ENCODE results near the gene GPR42.

The GPR42 gene

DNA sequence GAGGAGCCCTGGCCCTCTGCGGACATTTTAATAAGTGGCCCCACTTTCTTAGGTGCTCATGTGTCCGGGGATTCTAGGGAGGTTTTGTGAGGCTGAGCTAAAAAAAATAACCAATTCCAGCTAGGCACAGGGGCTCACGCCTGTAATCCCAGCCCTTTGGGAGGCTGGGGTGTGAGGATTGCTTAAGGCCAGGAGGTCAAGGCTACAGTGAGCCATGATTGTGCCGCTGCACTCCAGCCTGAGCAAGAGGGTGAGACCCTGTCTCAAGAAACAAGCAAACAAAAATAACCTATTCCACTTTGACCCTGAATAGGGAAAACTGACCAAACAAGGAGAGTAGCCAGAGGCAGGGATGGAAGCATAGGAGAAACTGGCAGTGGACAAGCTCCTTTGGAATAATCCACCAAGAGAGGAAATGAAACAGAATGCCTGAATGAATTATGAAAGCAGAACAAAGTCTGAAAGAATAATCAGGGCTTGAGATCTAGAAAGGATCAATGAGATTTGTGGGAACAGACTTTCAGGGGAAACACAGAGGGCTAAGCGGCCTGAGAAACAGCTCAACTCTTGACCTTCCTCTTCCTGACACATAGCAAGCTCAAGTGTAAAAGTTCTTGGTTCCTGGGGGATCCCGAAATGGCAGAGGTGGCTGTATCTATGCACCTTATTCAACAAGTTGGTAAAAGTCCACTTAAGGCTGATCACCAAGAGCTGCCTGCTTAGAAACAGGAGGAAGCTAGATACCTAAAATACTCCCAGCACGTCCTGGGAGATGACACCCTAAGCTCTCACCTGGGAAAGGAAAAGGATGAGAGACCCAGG lies 47.1 kb downstream of the GPR42 start:
- DNase-seq (ENCODE audit: low read depth in 2 of 2), result no peak

GRCh38 chr19:35419046-35419445 lies 48.2 kb downstream of the GPR42 start:
- DNase-seq (ENCODE audit: low read depth in 2 of 2), result no peak

- DNase-seq (ENCODE audit: low read depth in 2 of 2), result no peak
Measured at GRCh38 chr19:35419805-35420204, 48.9 kb downstream of the GPR42 start.

DNA sequence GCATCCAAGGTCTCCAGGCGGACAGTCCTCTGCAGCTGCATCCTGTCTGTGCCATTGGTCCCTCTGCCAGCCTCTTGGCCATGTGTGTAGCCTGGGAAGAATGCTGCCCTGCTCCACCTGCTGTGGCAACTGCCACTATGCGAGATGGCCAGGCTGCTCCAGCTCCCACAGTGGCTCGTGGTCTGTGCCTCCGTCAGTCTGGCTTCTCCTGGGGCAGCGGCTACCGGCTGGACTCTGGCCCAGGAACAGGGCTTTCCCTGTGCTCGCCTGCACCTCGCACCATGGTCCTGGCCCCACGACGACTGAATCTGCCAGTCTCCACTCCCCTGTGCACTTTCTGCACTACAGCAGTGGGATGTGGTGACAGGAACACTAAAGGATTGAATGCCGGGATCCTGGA lies 50.5 kb downstream of the GPR42 start:
- no peak for DNase-seq (ENCODE audit: low read depth in 2 of 2)

Measured in stimulated activated CD4-positive, alpha-beta T cell treated with anti-CD3 and anti-CD28 coated beads, Interleukin-4, amount 100 ng/mL, for 48 hours (primary cell).